ENCODE data around the gene TBX1.

DNA sequence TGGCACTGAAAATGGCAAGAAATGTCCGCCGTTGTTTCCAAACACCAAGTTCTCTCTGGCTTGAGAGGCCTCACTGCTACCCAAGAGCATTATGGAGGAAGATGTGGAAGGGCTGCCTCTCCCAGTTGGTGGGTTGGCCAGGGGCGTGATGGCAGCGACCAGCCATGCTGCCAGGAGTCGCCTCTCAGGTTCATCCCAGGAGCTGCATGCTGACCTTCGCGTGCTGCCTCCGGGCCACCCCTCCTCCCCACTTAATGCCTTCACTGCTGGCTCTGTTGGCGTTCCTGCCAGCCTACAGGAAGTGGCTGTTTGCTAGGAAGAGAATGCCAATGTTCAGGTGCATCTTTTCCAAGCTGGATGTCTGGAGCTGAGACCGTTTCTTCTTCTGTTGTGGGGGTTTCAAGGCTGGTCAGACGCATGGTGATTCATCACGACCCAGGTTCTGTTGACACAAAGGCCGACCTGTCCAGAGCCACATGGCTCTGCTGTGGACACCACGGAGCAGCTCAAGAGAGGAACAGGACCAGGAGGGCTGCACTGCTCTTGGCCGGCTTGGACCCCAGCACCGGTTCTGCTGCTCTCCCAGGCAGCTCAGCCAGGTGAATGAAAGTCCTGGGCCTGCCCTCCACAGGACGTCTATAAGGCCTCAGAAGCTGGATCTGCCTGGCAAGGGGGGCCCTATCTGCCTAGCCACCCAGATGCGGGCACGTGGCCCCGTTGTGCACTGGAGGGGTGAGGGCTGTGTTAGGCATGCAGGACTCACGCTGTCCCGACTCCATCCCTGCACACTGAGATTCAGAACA is 25.1 kb downstream of the TBX1 start:
- TF ChIP-seq GABPA (IDR thresholded peaks at IDR 0.05; ENCODE audit: low read depth): no peak
- TF ChIP-seq, protein P1, sequence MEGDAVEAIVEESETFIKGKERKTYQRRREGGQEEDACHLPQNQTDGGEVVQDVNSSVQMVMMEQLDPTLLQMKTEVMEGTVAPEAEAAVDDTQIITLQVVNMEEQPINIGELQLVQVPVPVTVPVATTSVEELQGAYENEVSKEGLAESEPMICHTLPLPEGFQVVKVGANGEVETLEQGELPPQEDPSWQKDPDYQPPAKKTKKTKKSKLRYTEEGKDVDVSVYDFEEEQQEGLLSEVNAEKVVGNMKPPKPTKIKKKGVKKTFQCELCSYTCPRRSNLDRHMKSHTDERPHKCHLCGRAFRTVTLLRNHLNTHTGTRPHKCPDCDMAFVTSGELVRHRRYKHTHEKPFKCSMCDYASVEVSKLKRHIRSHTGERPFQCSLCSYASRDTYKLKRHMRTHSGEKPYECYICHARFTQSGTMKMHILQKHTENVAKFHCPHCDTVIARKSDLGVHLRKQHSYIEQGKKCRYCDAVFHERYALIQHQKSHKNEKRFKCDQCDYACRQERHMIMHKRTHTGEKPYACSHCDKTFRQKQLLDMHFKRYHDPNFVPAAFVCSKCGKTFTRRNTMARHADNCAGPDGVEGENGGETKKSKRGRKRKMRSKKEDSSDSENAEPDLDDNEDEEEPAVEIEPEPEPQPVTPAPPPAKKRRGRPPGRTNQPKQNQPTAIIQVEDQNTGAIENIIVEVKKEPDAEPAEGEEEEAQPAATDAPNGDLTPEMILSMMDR (IDR thresholded peaks at IDR 0.05; ENCODE audit: insufficient read depth, low read length): no peak
- TF ChIP-seq POLR2AphosphoS5 (IDR thresholded peaks at IDR 0.05; ENCODE audit: low read depth): no peak
- TF ChIP-seq, protein P2, sequence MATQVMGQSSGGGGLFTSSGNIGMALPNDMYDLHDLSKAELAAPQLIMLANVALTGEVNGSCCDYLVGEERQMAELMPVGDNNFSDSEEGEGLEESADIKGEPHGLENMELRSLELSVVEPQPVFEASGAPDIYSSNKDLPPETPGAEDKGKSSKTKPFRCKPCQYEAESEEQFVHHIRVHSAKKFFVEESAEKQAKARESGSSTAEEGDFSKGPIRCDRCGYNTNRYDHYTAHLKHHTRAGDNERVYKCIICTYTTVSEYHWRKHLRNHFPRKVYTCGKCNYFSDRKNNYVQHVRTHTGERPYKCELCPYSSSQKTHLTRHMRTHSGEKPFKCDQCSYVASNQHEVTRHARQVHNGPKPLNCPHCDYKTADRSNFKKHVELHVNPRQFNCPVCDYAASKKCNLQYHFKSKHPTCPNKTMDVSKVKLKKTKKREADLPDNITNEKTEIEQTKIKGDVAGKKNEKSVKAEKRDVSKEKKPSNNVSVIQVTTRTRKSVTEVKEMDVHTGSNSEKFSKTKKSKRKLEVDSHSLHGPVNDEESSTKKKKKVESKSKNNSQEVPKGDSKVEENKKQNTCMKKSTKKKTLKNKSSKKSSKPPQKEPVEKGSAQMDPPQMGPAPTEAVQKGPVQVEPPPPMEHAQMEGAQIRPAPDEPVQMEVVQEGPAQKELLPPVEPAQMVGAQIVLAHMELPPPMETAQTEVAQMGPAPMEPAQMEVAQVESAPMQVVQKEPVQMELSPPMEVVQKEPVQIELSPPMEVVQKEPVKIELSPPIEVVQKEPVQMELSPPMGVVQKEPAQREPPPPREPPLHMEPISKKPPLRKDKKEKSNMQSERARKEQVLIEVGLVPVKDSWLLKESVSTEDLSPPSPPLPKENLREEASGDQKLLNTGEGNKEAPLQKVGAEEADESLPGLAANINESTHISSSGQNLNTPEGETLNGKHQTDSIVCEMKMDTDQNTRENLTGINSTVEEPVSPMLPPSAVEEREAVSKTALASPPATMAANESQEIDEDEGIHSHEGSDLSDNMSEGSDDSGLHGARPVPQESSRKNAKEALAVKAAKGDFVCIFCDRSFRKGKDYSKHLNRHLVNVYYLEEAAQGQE (IDR thresholded peaks at IDR 0.05; ENCODE audit: insufficient replicate concordance, low read depth): no peak

Data from HL-60 (cell line).